ENCODE data around the gene SYNPO. TPM values are rescaled to one million over a fixed set of nuclear protein-coding genes. Genes with fewer than 3 reads are reported as not detected.

The SYNPO gene
- total and polyA plus RNA-seq, 7 donors, result 136 to 855 (median 628) TPM

GRCh38 chr5:150700246-150700593, 59.8 kb downstream of the SYNPO start:
- ATAC-seq, result peak in 3 of 4 donors; percentile 2 to 25 (median 3)
- Histone ChIP-seq H3K27ac (peak overlapping the region; percentile 97), H3K36me3 (ENCODE audit: insufficient read depth in 1 of 2, low read depth in 1 of 2) (peaks cover 17 to 47% of the 10 kb centered on the region in 2 donors), H3K27me3 (ENCODE audit: insufficient read depth in 3 of 3, low read length in 2 of 3) (no peaks in the 10 kb centered on the region), H3K4me3 (peak overlapping the region; percentile 90), H3K9me3 (no peaks in the 10 kb centered on the region), H3K4me1 (peaks cover 13% of the 10 kb centered on the region)
- TF ChIP-seq CTCF (IDR thresholded peaks at IDR 0.05), result no peak
- intact Hi-C loops (cut with DNase I), result no loop called here
- WGBS, 3 donors, result 1% methylated on average over 15 of the region's 15 CpGs
- no peak for DNase-seq

DNA sequence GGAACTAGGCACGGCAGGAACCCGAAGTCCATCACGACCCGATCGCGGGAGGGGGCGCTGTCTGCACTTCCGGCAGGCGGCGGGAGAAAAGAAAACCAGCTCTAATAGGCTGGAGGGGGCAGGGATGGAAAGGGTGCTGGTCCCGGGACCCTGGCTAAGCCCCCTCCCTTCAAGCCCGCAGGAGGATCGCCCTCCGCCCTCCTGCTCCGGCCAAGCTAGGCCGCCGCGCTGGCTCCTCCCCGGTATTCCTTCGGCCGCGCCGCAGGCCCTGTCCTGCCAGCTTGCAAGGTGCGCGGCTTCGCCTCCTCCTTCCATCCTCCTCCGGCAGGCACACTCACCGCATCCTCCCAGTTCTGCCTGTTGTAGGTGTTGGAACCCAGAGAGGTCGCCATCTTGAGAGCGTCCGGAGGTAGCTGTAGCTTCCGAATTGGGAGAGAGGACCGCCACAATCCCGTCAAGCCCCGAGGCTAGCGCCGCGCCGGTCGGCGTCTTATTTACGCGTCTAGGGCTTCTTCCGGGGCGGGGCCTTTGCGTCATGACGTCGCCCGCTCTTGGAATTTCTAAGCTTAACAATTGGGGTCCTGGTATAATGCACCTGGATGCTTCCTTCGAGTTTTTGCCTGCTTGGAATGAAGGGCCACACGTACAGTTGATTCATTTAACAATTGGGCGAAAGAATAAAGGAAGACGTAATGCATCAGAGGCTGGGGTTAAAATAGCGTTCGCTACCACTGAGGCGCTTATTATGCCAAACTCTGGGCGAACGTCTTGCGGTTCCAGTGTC, 60.3 kb downstream of the SYNPO start, which contains the start of gene RBM22:
TSS of gene RBM22 (minus strand) at position 469 of the 784 bp plus-strand sequence. CDS start at position 392, 77 bp downstream.
- Histone ChIP-seq H3K4me1 (peaks cover 13% of the 10 kb centered on the region), H3K36me3 (ENCODE audit: insufficient read depth in 1 of 2, low read depth in 1 of 2) (peaks cover 12 to 41% of the 10 kb centered on the region in 2 donors), H3K9me3 (no peaks in the 10 kb centered on the region), H3K4me3 (peak within 1 kb of the TSS; percentile 90), H3K27ac (peak within 1 kb of the TSS; percentile 97), H3K27me3 (ENCODE audit: insufficient read depth in 3 of 3, low read length in 2 of 3) (no peaks in the 10 kb centered on the region)
- DNase-seq, result peak; percentile 92 to 96
- peak; percentile 98 for ATAC-seq
- WGBS, 3 donors, result 0% methylated on average over 52 to 59 of the region's 59 CpGs
- peak; percentile 64 for TF ChIP-seq CTCF (IDR thresholded peaks at IDR 0.05)
- intact Hi-C loops (cut with DNase I), result no loop called here

DNA sequence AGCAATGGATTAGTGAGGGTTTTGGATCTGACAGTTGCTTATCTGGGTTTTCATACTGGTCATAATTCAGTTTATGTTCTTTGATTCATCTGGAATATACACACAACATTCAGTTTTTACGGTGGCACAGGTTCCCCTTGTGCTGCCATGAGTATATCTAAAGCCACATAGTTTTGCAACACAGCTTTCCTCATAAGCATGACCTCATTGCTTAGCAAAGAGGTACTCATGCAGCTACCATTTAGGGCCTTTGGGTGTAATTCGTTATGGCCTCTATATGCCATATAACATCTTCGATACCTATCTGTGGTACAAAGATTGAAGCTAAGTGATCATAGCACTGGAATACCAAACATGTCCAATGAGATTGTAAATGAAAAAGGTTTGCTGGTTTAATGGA, 63.3 kb downstream of the SYNPO start:
- ATAC-seq (no peak), DNase-seq (no peak)
- no peaks in the 10 kb centered on the region for H3K27me3 ChIP-seq (ENCODE audit: insufficient read depth in 3 of 3, low read length in 2 of 3)
- H3K4me1 ChIP-seq, result peaks cover 13% of the 10 kb centered on the region
- WGBS, 3 donors, result 83 to 84% (median 83%) methylated on average over 3 of the region's 3 CpGs
- intact Hi-C loops (cut with DNase I), result no loop called here
- no peak overlapping the region for H3K27ac ChIP-seq
- TF ChIP-seq CTCF (IDR thresholded peaks at IDR 0.05), result no peak
- peaks cover 0 to 21% of the 10 kb centered on the region in 2 donors for H3K36me3 ChIP-seq (ENCODE audit: insufficient read depth in 1 of 2, low read depth in 1 of 2)
- H3K9me3 ChIP-seq, result no peaks in the 10 kb centered on the region
- H3K4me3 ChIP-seq, result no peak overlapping the region

DNA sequence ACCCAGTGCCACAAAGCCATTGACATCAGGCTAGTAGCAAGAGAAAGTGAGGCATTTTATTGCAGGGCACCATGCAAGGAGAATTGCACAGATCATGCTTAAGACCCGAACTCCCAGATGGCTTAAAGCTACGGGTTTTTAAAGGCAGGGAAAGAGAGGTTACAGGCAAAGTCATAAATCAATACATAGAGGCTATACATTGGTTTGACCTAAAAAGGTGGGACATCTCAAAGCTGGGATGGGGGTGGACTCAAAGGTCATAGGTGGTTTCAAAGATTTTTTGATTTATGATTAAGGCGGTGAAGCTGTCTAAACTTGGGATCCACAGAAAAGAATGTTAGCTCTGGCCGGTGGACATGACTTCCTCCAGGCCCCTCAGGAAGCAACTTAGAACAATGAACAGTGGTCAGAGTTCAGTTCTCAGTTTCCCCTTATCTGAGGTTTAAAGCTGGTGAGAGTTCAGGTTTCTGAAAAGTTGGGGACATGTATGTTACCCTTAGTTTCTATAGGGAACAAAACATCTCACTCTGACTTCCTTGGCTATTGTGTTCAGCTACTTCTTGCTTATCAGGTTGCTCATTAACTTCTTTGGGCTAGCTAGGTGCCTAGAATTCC, 66.4 kb downstream of the SYNPO start:
- intact Hi-C loops (cut with DNase I), result loop anchor here in 1 of 2 donors (5.0 kb wide), 1 partner anchor 145 kb away; no protein-coding TSS in a partner anchor
- WGBS, 3 donors, result 32 to 42% (median 35%) methylated on average over 4 of the region's 4 CpGs

More for the DNA sequence above, 66.4 kb downstream of the SYNPO start:
- H3K4me1 ChIP-seq, result no peaks in the 10 kb centered on the region
- H3K27ac ChIP-seq, result no peak overlapping the region
- no peak overlapping the region for H3K4me3 ChIP-seq
- ATAC-seq, result no peak
- H3K9me3 ChIP-seq, result no peaks in the 10 kb centered on the region
- DNase-seq, result no peak
- H3K27me3 ChIP-seq (ENCODE audit: insufficient read depth in 3 of 3, low read length in 2 of 3), result no peaks in the 10 kb centered on the region
- peaks cover 5 to 41% of the 10 kb centered on the region in 2 donors for H3K36me3 ChIP-seq (ENCODE audit: insufficient read depth in 1 of 2, low read depth in 1 of 2)
- no peak for TF ChIP-seq CTCF (IDR thresholded peaks at IDR 0.05)

Other genes with a start within 250 kb of the SYNPO start
- 100 to 1,000 TPM in 3 of 4 donors, 10 to 100 TPM in 1; 72.5 to 299 (median 156) TPM for gene CD74, start 227.8 kb upstream of the SYNPO start, total RNA-seq
- gene CD74, start 227.8 kb upstream of the SYNPO start, polyA plus RNA-seq, result 10 to 100 TPM; 66.5 to 92.0 (median 83.7) TPM
- gene RPS14, start 190.9 kb upstream of the SYNPO start, total RNA-seq, result 1,000 to 10,000 TPM in 3 of 4 donors, 100 to 1,000 TPM in 1; 977 to 1,443 (median 1,285) TPM
- gene RPS14, start 190.9 kb upstream of the SYNPO start, polyA plus RNA-seq, result 1,000 to 10,000 TPM; 1,999 to 3,049 (median 2,406) TPM
- 10 to 100 TPM; 30.1 to 40.2 (median 36.6) TPM for gene NDST1, start 132.5 kb upstream of the SYNPO start, total RNA-seq
- 10 to 100 TPM; 11.0 to 22.5 (median 13.2) TPM for gene NDST1, start 132.5 kb upstream of the SYNPO start, polyA plus RNA-seq
- 100 to 1,000 TPM in 1 of 4 donors, 10 to 100 TPM in 3; 29.7 to 110 (median 31.7) TPM for gene MYOZ3, start 20.6 kb downstream of the SYNPO start, total RNA-seq
- gene MYOZ3, start 20.6 kb downstream of the SYNPO start, polyA plus RNA-seq, result 10 to 100 TPM in 2 of 3 donors, 1 to 10 TPM in 1; 3.0 to 14.5 (median 14.5) TPM
- gene RBM22, start 60.4 kb downstream of the SYNPO start, total RNA-seq, result 10 to 100 TPM; 23.5 to 28.6 (median 27.3) TPM
- 10 to 100 TPM; 17.2 to 29.9 (median 21.1) TPM for gene RBM22, start 60.4 kb downstream of the SYNPO start, polyA plus RNA-seq
- 10 to 100 TPM; 50.9 to 81.5 (median 70.6) TPM for gene DCTN4, start 118.4 kb downstream of the SYNPO start, total RNA-seq
- 10 to 100 TPM; 28.8 to 39.3 (median 31.5) TPM for gene DCTN4, start 118.4 kb downstream of the SYNPO start, polyA plus RNA-seq
- 1 to 10 TPM; 6.4 to 7.0 (median 6.8) TPM for gene SMIM3, start 138.1 kb downstream of the SYNPO start, total RNA-seq
- gene SMIM3, start 138.1 kb downstream of the SYNPO start, polyA plus RNA-seq, result 10 to 100 TPM in 1 of 3 donors, 1 to 10 TPM in 2; 9.6 to 25.5 (median 9.6) TPM
- not detected for gene IRGM, start 205.9 kb downstream of the SYNPO start, total RNA-seq
- gene IRGM, start 205.9 kb downstream of the SYNPO start, polyA plus RNA-seq, result not detected